Caki2 (cell line): ENCODE measurements around the gene DENND1A. TPM values are rescaled to one million over a fixed set of nuclear protein-coding genes. Genes with fewer than 3 reads are reported as not detected.
A peak's percentile ranks its signal among the peaks of the same experiment; 100 is the strongest.

Source experiments
- DNase-seq: peaks from one replicate; pipeline ENCODE4 v3.0.0-alpha.2; 2015; ENCODE audit warnings: low read depth
- in situ Hi-C: cut with HindIII; loops from 2 replicates; pipeline ENCODE4 v1.10.0; 2016; ENCODE audit warnings: low sequenced_read_pairs, low pct_unique_long_range_greater_than_20kb, mixed read lengths
- total RNA-seq: library from RNA; depleted of rRNA; stranded (reverse); fragments of >200 nt; shearing (Covaris generic); gene quantifications from 2 replicates; pipeline ENCODE4 v1.2.3, GENCODE V29; 2014; ENCODE audit warnings: low replicate concordance

DENND1A gene
- total RNA-seq, 1 experiment from 2014 or later, result 14.0 TPM

DNA sequence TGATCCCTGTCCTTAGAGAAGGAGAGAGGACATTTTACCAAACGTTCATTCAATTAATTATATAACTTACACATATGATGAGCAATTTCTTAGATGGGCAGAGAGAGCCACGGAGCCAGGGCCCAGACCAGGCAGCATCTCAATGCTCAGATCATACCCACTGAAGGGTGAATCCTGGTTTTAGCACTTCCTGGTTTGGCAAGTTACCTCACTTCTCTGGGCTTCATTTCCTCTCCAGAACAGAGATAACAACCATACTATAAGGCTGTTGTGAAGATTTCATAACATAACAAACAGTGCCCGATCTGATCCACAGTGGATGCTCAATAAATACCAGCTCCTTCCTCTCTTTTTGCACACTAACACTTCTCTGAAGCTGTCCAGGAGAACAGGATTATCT, 271.1 kb downstream of the DENND1A start:
- in situ Hi-C loops, result no loop called here
- DNase-seq, result peak; percentile 23

- in situ Hi-C loops, result no loop called here
- peak; percentile 70 for DNase-seq
Measured at GRCh38 chr9:123657941-123658340, 272.0 kb downstream of the DENND1A start.

DNA sequence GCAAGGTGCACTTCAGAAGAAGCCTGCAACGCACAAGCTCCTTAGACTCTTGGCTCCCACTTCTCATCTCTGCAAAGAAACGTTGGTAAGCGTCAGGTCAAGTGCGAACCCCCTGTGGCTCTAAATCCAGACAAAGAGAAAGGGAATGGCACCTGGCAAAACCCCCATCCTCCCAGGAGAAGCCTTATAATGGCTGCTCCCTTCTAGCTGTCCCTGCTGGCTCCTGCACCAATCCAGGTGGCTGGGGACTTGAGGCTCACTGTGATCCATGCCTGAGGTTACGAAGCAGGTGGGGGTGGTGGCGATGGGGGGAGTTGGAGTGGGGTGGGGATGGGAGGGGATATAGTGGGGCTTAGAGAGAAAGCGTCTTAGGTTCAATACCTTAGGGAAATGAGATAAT, 272.8 kb downstream of the DENND1A start:
- in situ Hi-C loops, result no loop called here
- no peak for DNase-seq

DNA sequence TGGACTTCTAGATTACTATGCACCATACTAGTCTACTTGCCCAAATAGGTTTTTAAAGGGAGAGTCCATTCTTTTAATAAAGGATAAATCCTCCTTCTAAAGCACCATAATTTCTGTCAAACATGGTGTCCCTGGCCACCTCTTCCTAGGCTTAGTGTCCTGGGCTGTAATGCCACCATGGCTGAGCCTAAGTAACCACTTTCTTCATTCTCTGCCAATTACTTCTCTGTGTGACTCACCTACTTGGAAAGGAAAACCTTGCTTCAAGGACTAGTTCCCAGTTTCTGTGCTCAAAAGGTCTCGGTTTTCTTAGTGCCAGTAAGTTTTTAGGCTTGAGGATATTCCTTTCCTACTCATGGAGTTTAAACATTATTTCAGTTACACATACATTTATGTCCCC, 273.4 kb downstream of the DENND1A start:
- in situ Hi-C loops, result no loop called here
- no peak for DNase-seq

DNA sequence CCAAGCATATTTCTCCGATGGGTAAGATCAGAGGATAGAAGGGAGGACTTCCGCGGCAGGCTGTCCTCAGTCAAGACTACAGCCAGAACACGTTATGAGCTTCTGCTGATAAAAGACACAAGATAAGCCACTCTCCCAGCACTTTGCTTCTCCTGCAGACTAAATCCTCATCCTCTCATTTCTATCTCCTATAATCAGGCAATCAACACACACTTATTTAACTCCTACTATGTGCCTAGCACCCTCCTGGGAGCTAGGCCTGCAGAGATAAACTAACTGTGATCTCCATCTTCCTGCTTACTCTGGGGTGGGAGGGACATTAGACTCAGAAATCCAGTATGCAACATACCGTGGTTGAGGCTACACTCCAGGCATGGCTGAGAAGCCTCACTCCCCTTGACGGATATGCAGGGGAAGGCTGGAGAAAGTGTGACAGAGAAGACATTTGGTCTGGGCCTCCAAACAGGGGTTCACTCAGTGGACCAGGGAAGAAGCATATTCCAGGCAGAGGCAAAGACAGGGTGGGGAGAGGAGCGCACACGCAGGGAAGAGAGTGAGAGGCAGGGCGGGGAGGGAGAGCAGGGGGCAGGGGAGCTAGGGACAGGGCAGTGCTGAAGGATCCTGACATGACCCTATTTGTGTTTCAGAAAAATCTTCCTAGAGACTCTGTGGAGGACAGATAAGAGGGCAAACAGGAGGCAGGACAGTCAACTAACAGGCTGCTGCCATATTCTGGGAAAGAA, 274.1 kb downstream of the DENND1A start:
- in situ Hi-C loops, result no loop called here
- DNase-seq, result no peak

DNA sequence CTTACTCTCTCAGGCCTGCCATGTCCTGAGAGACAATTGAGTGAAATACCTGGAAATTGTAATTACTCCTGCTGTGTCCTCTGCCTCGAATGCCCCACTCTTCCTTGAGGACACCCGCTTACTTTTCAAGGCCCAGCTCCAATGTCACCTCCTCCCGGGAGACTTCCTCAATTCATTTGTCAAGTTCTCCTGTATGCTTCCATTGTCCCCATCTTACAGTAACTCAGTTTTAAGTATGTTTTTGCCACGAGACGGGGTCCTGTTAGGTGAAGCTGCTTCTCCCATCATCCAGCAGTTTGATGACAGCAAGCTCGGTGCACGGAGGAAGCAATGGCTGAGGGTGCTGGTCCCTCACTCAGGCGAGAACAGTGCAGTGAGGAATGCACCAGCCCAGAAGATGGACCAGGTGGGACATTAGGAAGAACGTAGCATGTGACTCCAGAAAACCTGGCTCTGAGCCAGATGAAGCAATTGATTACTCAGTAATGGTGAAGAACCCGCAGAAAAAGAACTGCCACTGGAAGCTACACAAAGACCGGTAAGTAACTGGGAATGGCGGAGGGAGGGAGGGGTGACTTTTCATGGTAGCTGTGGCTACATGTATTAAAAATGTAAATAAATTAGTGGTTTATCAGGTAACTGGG, 274.8 kb downstream of the DENND1A start:
- in situ Hi-C loops, result no loop called here
- DNase-seq, result no peak

DNA sequence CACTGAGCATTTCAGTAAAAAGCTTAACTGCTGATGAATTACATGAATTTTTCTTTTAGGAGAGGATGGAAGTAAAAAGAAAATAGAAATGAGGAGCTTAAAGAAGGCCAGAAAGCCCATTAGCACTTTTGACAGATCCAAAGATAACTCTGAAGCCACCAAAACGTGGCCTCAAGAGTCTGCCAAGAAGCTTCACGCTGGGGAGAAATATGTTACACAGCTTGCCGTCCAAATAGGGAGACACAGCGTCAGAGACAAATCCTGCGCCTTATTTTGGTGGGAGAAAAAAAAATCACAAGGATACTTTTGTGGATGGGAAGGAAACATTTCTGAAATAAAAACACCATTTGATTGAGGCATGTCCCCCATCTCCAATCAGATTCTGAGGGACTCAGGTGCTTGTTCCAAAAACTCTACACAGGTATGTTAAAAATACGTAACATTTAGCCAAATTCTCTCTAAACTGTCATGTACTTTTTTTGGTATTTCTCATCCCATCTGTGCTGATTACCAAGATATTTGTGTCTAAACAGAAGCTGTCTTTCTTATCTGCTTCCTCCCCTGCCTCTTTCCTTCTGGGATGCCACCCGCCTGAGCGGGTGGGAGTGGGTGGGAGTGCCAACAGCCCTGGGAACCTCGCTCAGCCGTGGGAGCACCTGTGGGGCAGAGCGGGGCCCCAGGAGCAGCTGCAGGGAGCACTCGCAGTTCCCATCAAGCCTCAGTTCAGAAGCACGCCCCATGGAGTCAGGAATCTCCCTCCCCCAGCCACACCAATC, 275.5 kb downstream of the DENND1A start:
- in situ Hi-C loops, result no loop called here
- DNase-seq, result no peak

DNA sequence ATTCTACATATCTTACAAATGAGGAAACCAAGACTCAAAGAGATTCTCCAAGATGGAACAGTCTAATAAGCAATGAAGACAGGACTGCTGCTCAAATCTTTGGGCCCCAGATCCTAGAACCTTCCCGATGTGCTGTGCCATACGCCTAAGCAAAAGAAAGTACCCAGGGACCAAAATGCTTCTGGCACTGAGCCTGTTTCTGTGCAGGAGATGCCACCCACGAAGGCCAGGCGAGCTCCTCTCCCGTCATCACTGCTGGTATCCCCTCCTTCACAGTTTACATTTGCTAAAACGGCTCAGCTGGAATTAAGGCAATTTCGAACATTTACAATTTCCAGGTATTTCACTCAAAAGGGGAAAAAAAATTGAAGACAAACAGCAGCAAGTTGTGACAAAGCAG, 277.5 kb downstream of the DENND1A start:
- in situ Hi-C loops, result no loop called here
- DNase-seq, result no peak

- in situ Hi-C loops, result no loop called here
- no peak for DNase-seq
Measured at GRCh38 chr9:123651871-123652270, 278.1 kb downstream of the DENND1A start.

- no peak for DNase-seq
- in situ Hi-C loops, result no loop called here
Measured at GRCh38 chr9:123651273-123651672, 278.7 kb downstream of the DENND1A start.

DNA sequence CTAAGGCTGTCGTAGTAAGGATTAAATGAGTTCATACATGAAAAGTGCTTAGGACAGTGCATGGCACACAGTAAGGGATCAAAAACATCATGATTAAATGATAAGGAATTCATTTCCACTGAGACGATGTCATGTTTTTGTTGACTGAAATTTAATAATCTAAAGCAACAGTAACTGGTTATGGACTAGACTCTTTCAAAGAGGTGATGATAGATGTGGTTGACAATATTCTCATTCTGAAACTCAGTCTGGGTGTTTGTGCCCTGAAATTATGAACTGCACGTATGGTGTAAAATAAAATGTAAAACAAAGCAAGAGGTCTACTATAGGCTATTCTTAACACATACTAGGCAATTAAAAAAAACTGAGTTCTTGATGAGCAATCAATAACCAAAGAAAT, 280.0 kb downstream of the DENND1A start:
- in situ Hi-C loops, result no loop called here
- no peak for DNase-seq

- DNase-seq, result no peak
- in situ Hi-C loops, result no loop called here
Measured at GRCh38 chr9:123647145-123647544, 282.8 kb downstream of the DENND1A start.

- DNase-seq, result no peak
- in situ Hi-C loops, result no loop called here
Measured at GRCh38 chr9:123645762-123646161, 284.2 kb downstream of the DENND1A start.

DNA sequence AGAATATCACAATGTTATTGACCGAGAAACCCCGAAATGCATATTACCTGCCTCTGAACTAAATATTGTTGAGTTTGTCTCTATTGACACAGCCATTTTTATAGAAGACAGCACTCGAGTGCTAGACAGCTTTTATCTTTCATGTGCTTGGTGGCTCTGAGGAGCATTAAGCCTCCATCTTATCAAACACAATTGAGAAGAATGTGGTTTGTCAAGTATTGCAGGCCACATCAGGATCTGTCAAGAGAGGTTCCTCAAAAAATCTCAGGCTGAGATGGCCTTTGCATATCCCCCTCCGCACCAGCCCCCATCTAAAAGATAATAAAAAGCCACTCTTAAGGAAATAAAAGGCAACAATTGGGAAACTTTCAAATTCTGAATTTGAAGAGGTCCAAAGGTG, 284.8 kb downstream of the DENND1A start:
- no peak for DNase-seq
- in situ Hi-C loops, result no loop called here

GRCh38 chr9:123643518-123643917, 286.4 kb downstream of the DENND1A start:
- in situ Hi-C loops, result no loop called here
- DNase-seq, result no peak

- in situ Hi-C loops, result no loop called here
- DNase-seq, result no peak
Measured at GRCh38 chr9:123642291-123643278, 287.3 kb downstream of the DENND1A start.

DNA sequence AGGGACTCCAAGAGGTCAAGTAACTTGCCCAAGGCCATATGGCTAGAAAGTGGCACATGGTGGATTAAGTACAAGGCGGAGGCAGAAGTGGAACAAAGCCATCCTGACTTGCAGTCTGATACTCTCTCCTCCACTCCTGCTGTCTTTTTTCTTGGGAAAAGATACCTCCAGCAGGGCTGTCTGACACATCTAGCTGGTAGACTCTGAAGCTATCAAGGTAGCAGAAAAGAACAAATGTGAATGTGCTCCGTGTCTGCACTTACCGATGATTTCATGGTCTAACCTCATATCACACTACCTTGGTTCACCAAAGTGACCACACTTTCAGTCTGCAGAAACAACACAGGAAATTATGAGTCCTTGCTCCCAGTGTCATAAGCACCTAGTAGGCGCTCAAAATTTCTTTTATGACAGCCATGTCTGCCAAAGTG, 289.1 kb downstream of the DENND1A start:
- in situ Hi-C loops, result no loop called here
- DNase-seq, result no peak

DNA sequence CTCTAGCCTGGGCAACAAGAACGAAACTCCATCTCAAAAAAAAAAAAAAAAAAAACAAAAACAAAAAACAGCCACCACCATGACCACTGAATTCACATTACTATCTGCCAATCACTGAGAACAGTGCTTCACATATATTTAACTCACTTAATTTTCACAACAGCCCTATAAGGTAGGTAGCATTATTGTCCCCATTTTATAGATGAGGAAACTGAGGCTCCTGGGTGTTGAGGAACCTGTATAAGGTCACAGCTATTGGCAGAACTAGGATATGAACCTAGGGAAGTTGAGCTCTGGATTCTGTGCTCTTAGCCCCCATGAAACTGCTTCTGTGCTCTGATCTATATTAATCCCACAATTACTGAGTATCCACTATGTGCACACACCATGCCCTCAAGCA, 290.2 kb downstream of the DENND1A start:
- DNase-seq, result no peak

More for the DNA sequence above, 290.2 kb downstream of the DENND1A start:
- in situ Hi-C loops, result no loop called here
